ENCODE results near the gene METTL26.

DNA sequence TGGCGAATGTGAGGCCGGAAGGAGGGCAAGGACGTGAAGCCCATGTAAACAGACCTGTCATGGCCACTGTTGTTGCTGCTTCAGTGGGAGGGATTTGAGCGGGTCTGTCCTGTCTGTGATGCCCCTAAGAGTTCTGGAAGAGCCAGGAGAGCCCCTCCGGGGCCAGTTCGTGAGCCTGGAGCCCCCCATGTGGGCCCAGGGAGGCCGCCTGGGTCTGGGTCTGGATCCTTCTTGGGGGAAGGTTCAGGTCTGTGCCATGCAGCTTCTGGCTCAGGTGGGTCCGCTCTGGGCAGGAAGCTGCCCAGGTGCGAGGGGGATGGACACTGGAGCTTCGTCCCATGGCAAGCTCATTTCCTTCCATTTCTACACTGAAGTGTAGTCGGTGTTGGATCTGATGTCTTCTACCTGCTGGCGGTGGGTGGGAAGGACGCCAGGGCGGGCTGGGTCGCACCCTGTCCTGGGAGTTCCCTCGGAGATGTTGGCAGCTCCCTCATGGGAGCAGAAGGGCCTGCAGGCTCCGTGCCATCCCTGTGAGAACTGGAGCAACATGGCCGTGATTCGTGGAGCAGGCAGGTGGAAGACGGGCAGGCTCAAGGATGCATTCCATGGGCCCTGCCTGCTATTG is 16.5 kb downstream of the METTL26 start:
- TF ChIP-seq, protein P1, sequence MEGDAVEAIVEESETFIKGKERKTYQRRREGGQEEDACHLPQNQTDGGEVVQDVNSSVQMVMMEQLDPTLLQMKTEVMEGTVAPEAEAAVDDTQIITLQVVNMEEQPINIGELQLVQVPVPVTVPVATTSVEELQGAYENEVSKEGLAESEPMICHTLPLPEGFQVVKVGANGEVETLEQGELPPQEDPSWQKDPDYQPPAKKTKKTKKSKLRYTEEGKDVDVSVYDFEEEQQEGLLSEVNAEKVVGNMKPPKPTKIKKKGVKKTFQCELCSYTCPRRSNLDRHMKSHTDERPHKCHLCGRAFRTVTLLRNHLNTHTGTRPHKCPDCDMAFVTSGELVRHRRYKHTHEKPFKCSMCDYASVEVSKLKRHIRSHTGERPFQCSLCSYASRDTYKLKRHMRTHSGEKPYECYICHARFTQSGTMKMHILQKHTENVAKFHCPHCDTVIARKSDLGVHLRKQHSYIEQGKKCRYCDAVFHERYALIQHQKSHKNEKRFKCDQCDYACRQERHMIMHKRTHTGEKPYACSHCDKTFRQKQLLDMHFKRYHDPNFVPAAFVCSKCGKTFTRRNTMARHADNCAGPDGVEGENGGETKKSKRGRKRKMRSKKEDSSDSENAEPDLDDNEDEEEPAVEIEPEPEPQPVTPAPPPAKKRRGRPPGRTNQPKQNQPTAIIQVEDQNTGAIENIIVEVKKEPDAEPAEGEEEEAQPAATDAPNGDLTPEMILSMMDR (conservative IDR thresholded peaks at IDR 0.05; ENCODE audit: low read depth, low read length) = no peak
- TF ChIP-seq POLR2A (IDR thresholded peaks at IDR 0.05; ENCODE audit: low read depth, low read length) (no peak), RAD21 (IDR thresholded peaks at IDR 0.05; ENCODE audit: low read length) (no peak), SMC3 (IDR thresholded peaks at IDR 0.05; ENCODE audit: low read depth, low read length) (no peak), CEBPB (IDR thresholded peaks at IDR 0.05; ENCODE audit: low read depth, low read length) (no peak), RFX5 (IDR thresholded peaks at IDR 0.05; ENCODE audit: low read depth, low read length) (no peak), MXI1 (IDR thresholded peaks at IDR 0.05; ENCODE audit: borderline replicate concordance, low read depth, low read length) (no peak), MAFK (IDR thresholded peaks at IDR 0.05; ENCODE audit: low read depth, low read length) (no peak)
- TF ChIP-seq, protein P2, sequence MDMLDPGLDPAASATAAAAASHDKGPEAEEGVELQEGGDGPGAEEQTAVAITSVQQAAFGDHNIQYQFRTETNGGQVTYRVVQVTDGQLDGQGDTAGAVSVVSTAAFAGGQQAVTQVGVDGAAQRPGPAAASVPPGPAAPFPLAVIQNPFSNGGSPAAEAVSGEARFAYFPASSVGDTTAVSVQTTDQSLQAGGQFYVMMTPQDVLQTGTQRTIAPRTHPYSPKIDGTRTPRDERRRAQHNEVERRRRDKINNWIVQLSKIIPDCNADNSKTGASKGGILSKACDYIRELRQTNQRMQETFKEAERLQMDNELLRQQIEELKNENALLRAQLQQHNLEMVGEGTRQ (IDR thresholded peaks at IDR 0.05; ENCODE audit: low read depth, low read length) = no peak

All from IMR-90 (cell line).